ENCODE results near the gene CDC7. TPM values are rescaled to one million over a fixed set of nuclear protein-coding genes. Genes with fewer than 3 reads are reported as not detected.

The CDC7 gene
- total RNA-seq, 1 experiment from 2014 or later: 49.9 TPM

GRCh38 chr1:91555821-91556531 is 55.3 kb downstream of the CDC7 start:
- H3K36me3 Mint-ChIP-seq: no peaks in the 10 kb centered on the region
- H3K27me3 Mint-ChIP-seq (ENCODE audit: low read depth): no peaks in the 10 kb centered on the region
- no peak for ATAC-seq
- H3K4me3 Mint-ChIP-seq: no peak overlapping the region
- CTCF ChIA-PET: interaction anchor here (0.7 to 1.5 kb wide), 6 partner anchors 92 to 735 kb away, joined by 3 to 10 read pairs (median 4); no protein-coding TSS in a partner anchor
- H3K9me3 Mint-ChIP-seq: no peaks in the 10 kb centered on the region
- DNase-seq (ENCODE audit: low spot score): no peak
- POLR2A ChIA-PET: no interaction called here
- H3K4me1 Mint-ChIP-seq: no peaks in the 10 kb centered on the region
- H3K27ac Mint-ChIP-seq: no peak overlapping the region
- TF ChIP-seq FOXK1 (CRISPR knock-in tag; IDR thresholded peaks at IDR 0.05): no peak
- TF ChIP-seq, protein P1, sequence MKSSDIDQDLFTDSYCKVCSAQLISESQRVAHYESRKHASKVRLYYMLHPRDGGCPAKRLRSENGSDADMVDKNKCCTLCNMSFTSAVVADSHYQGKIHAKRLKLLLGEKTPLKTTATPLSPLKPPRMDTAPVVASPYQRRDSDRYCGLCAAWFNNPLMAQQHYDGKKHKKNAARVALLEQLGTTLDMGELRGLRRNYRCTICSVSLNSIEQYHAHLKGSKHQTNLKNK (CRISPR knock-in tag; IDR thresholded peaks at IDR 0.05): no peak
- TF ChIP-seq USF2 (CRISPR knock-in tag; IDR thresholded peaks at IDR 0.05): no peak
- no peak for TF ChIP-seq NR2C2 (CRISPR knock-in tag; IDR thresholded peaks at IDR 0.05)
- TF ChIP-seq MXD4 (CRISPR knock-in tag; IDR thresholded peaks at IDR 0.05; ENCODE audit: borderline replicate concordance): no peak
- no peak for TF ChIP-seq GRHL2 (CRISPR knock-in tag; IDR thresholded peaks at IDR 0.05; ENCODE audit: insufficient replicate concordance, severe bottlenecking)
- no peak for TF ChIP-seq ERG (CRISPR knock-in tag; IDR thresholded peaks at IDR 0.05)
- TF ChIP-seq KAT7 (CRISPR knock-in tag; IDR thresholded peaks at IDR 0.05; ENCODE audit: borderline replicate concordance): no peak
- no peak for TF ChIP-seq NFYB (CRISPR knock-in tag; conservative IDR thresholded peaks at IDR 0.05; ENCODE audit: low read depth)

DNA sequence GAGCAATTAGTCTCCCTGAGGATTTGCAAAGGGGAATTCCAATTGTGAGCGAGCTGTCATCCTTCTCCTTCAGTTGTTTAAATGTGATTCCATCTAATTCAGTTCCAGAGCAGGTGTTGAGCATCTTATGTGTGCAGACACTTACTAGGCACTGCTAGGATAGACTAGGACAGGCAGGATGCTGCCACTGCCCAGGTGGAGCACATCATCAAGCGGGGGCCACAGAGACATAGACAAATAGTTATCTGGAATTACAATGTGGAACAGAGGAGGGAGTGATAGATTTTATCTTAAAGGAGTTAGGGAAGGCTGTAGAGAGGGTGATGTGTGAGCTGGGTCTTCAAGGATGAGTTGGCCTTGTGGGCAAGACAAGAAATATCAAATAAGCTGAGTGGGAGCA is 55.9 kb downstream of the CDC7 start:
- Mint-ChIP-seq H3K27me3 (ENCODE audit: low read depth) (no peaks in the 10 kb centered on the region), H3K9me3 (no peaks in the 10 kb centered on the region), H3K4me3 (no peak overlapping the region), H3K27ac (no peak overlapping the region), H3K36me3 (no peaks in the 10 kb centered on the region), H3K4me1 (no peaks in the 10 kb centered on the region)
- TF ChIP-seq, protein P2, sequence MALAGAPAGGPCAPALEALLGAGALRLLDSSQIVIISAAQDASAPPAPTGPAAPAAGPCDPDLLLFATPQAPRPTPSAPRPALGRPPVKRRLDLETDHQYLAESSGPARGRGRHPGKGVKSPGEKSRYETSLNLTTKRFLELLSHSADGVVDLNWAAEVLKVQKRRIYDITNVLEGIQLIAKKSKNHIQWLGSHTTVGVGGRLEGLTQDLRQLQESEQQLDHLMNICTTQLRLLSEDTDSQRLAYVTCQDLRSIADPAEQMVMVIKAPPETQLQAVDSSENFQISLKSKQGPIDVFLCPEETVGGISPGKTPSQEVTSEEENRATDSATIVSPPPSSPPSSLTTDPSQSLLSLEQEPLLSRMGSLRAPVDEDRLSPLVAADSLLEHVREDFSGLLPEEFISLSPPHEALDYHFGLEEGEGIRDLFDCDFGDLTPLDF (CRISPR knock-in tag; IDR thresholded peaks at IDR 0.05): no peak
- TF ChIP-seq ZBTB21 (CRISPR knock-in tag; IDR thresholded peaks at IDR 0.05; ENCODE audit: borderline replicate concordance) (no peak), CREM (CRISPR knock-in tag; IDR thresholded peaks at IDR 0.05) (no peak), ZNF138 (CRISPR knock-in tag; conservative IDR thresholded peaks at IDR 0.05) (no peak), NFATC4 (CRISPR knock-in tag; IDR thresholded peaks at IDR 0.05) (no peak), TEAD1 (CRISPR knock-in tag; IDR thresholded peaks at IDR 0.05) (no peak), HMGXB4 (CRISPR knock-in tag; IDR thresholded peaks at IDR 0.05) (no peak), SMAD4 (CRISPR knock-in tag; IDR thresholded peaks at IDR 0.05) (no peak), ZNF232 (CRISPR knock-in tag; IDR thresholded peaks at IDR 0.05) (no peak), JUN (CRISPR knock-in tag; IDR thresholded peaks at IDR 0.05) (no peak), ZNF317 (CRISPR knock-in tag; IDR thresholded peaks at IDR 0.05; ENCODE audit: borderline replicate concordance, low read depth) (no peak), GTF2I (CRISPR knock-in tag; conservative IDR thresholded peaks at IDR 0.05) (no peak), ELF4 (CRISPR knock-in tag; IDR thresholded peaks at IDR 0.05; ENCODE audit: low read depth) (no peak)
- TF ChIP-seq, protein P3, sequence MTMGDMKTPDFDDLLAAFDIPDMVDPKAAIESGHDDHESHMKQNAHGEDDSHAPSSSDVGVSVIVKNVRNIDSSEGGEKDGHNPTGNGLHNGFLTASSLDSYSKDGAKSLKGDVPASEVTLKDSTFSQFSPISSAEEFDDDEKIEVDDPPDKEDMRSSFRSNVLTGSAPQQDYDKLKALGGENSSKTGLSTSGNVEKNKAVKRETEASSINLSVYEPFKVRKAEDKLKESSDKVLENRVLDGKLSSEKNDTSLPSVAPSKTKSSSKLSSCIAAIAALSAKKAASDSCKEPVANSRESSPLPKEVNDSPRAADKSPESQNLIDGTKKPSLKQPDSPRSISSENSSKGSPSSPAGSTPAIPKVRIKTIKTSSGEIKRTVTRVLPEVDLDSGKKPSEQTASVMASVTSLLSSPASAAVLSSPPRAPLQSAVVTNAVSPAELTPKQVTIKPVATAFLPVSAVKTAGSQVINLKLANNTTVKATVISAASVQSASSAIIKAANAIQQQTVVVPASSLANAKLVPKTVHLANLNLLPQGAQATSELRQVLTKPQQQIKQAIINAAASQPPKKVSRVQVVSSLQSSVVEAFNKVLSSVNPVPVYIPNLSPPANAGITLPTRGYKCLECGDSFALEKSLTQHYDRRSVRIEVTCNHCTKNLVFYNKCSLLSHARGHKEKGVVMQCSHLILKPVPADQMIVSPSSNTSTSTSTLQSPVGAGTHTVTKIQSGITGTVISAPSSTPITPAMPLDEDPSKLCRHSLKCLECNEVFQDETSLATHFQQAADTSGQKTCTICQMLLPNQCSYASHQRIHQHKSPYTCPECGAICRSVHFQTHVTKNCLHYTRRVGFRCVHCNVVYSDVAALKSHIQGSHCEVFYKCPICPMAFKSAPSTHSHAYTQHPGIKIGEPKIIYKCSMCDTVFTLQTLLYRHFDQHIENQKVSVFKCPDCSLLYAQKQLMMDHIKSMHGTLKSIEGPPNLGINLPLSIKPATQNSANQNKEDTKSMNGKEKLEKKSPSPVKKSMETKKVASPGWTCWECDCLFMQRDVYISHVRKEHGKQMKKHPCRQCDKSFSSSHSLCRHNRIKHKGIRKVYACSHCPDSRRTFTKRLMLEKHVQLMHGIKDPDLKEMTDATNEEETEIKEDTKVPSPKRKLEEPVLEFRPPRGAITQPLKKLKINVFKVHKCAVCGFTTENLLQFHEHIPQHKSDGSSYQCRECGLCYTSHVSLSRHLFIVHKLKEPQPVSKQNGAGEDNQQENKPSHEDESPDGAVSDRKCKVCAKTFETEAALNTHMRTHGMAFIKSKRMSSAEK (CRISPR knock-in tag; IDR thresholded peaks at IDR 0.05; ENCODE audit: borderline replicate concordance): no peak
- DNase-seq (ENCODE audit: low spot score): no peak
- ChIA-PET POLR2A (no interaction called here), CTCF (no interaction called here)
- ATAC-seq: no peak

Data from WTC11 (cell line).